Right renal cortex interstitium (tissue), 3 donors: ENCODE results near the gene PACS2. TPM values are rescaled to one million over a fixed set of nuclear protein-coding genes. Genes with fewer than 3 reads are reported as not detected.
"Not testable (repeated sequence)": the region's sequence is repeated elsewhere in the genome, so short reads cannot be mapped to it uniquely, and the experiment has no call there.

Experiments
- DNase-seq, 3 donors: peaks; one replicate each; pipeline ENCODE4 v3.0.0-alpha.2; 2013; ENCODE audit warnings: low read depth in 3 of 3, low spot score in 2 of 3
- polyA plus RNA-seq, 3 donors: library from polyadenylated mRNA; unstranded; fragments of 120-200 nt; gene quantifications; one replicate each; pipeline ENCODE4 v1.2.1, GENCODE V29; 2013; ENCODE audit not compliant: insufficient read length in 3 of 3

Gene PACS2
- polyA plus RNA-seq, 3 donors, result 52.7 to 54.5 (median 53.1) TPM

- no peak for DNase-seq
These were observed 15.0 kb downstream of the PACS2 start for GRCh38 chr14:105329411-105330150.

GRCh38 chr14:105330491-105330895 lies 15.9 kb downstream of the PACS2 start:
- no peak for DNase-seq

- DNase-seq, result no peak
These were observed 17.2 kb downstream of the PACS2 start for GRCh38 chr14:105331575-105332349.

GRCh38 chr14:105332350-105332874 lies 17.9 kb downstream of the PACS2 start:
- DNase-seq, result no peak

GRCh38 chr14:105333020-105333490 lies 18.5 kb downstream of the PACS2 start:
- DNase-seq, result no peak

GRCh38 chr14:105333613-105334364 lies 19.2 kb downstream of the PACS2 start:
- DNase-seq, result no peak

GRCh38 chr14:105334383-105335230 lies 20.1 kb downstream of the PACS2 start:
- DNase-seq, result no peak

GRCh38 chr14:105335231-105335542 lies 20.6 kb downstream of the PACS2 start:
- not testable (repeated sequence) for DNase-seq

GRCh38 chr14:105335735-105336476 lies 21.4 kb downstream of the PACS2 start:
- no peak for DNase-seq

GRCh38 chr14:105336477-105337287 lies 22.1 kb downstream of the PACS2 start:
- DNase-seq, result no peak

- no peak for DNase-seq
These were observed 22.9 kb downstream of the PACS2 start for GRCh38 chr14:105337433-105337832.

- DNase-seq, result no peak
These were observed 23.6 kb downstream of the PACS2 start for GRCh38 chr14:105337966-105338741.

GRCh38 chr14:105340821-105341733 lies 26.5 kb downstream of the PACS2 start:
- DNase-seq, result no peak

GRCh38 chr14:105343194-105343593 lies 28.6 kb downstream of the PACS2 start:
- DNase-seq, result no peak

GRCh38 chr14:105346200-105346533 lies 31.6 kb downstream of the PACS2 start:
- no peak for DNase-seq

- peak in 1 of 3 donors; percentile 32 for DNase-seq
These were observed 32.5 kb downstream of the PACS2 start for GRCh38 chr14:105346876-105347586.
